ENCODE data around the gene KCNQ2.

GRCh38 chr20:63383556-63383955 lies 88.9 kb downstream of the KCNQ2 start:
- TF ChIP-seq CTCF (IDR thresholded peaks at IDR 0.05), result no peak
- no peak for TF ChIP-seq POLR2AphosphoS5 (IDR thresholded peaks at IDR 0.05)
- no peak for TF ChIP-seq POLR2A (IDR thresholded peaks at IDR 0.05)
- TF ChIP-seq EP300 (IDR thresholded peaks at IDR 0.05), result no peak
